AG09319 (cell line): ENCODE measurements around the gene C1orf198.

Experiments used
- DNase-seq: peaks from one replicate; pipeline ENCODE4 v3.0.0-alpha.2; 2010; ENCODE audit warnings: low read depth; ENCODE audit errors: extremely low read depth
- CTCF ChIP-seq: IDR thresholded peaks from 2 replicates; pipeline ENCODE4 v1.5.1; 2011; ENCODE audit warnings: low read depth, mild to moderate bottlenecking, inconsistent platforms, low read length, moderate library complexity

The C1orf198 gene

GRCh38 chr1:230833511-230833910 lies 34.8 kb downstream of the C1orf198 start:
- no peak for DNase-seq
- no peak for TF ChIP-seq CTCF

GRCh38 chr1:230832476-230832875 lies 35.8 kb downstream of the C1orf198 start:
- TF ChIP-seq CTCF = no peak
- DNase-seq = no peak

- no peak for TF ChIP-seq CTCF
- no peak for DNase-seq
These were observed 36.5 kb downstream of the C1orf198 start for GRCh38 chr1:230831771-230832170.

- DNase-seq = no peak
- no peak for TF ChIP-seq CTCF
These were observed 39.9 kb downstream of the C1orf198 start for GRCh38 chr1:230828421-230828820.

- DNase-seq = no peak
- no peak for TF ChIP-seq CTCF
These were observed 40.5 kb downstream of the C1orf198 start for GRCh38 chr1:230827801-230828200.

GRCh38 chr1:230827081-230827681 lies 41.1 kb downstream of the C1orf198 start:
- no peak for DNase-seq
- TF ChIP-seq CTCF = no peak

GRCh38 chr1:230826166-230826875 lies 42.0 kb downstream of the C1orf198 start:
- TF ChIP-seq CTCF = no peak
- DNase-seq = no peak
